HEK293 (cell line): Measurements from ENCODE around the gene KIF18B.

ENCODE experiments used
- BCL11B ChIP-seq: fragments of 450-650 bp; formaldehyde crosslinking; IDR thresholded peaks from 2 replicates; pipeline ENCODE4 v1.5.1; 2016; ENCODE audit warnings: low read depth, missing biosample characterization, missing genetic modification characterization
- HOXD13 ChIP-seq: sonication (generic); formaldehyde crosslinking; IDR thresholded peaks from 2 replicates; pipeline ENCODE4 v1.8.0; 2022; ENCODE audit warnings: missing genetic modification reagents, borderline replicate concordance
- KLF8 ChIP-seq: fragments of 450-650 bp; formaldehyde crosslinking; IDR thresholded peaks from 2 replicates; pipeline ENCODE4 v1.5.1; 2016; ENCODE audit warnings: missing biosample characterization, missing genetic modification characterization
- KLF9 ChIP-seq: fragments of 450-650 bp; formaldehyde crosslinking; IDR thresholded peaks from 2 replicates; pipeline ENCODE4 v1.5.1; 2016; ENCODE audit warnings: missing biosample characterization, missing genetic modification characterization, low read depth
- MYNN ChIP-seq: fragments of 450-650 bp; formaldehyde crosslinking; IDR thresholded peaks from 2 replicates; pipeline ENCODE4 v1.5.1; 2016; ENCODE audit warnings: missing biosample characterization, missing genetic modification characterization, borderline replicate concordance
- OSR2 ChIP-seq: fragments of 450-650 bp; formaldehyde crosslinking; IDR thresholded peaks from 2 replicates; pipeline ENCODE4 v1.5.1; 2016; ENCODE audit warnings: missing biosample characterization, missing genetic modification characterization
- RBAK ChIP-seq: fragments of 450-650 bp; formaldehyde crosslinking; IDR thresholded peaks from 2 replicates; pipeline ENCODE4 v1.5.1; 2016; ENCODE audit warnings: missing biosample characterization, missing genetic modification characterization
- REPIN1 ChIP-seq: fragments of 450-650 bp; formaldehyde crosslinking; IDR thresholded peaks from 2 replicates; pipeline ENCODE4 v1.5.1; 2017; ENCODE audit warnings: missing biosample characterization, missing genetic modification characterization, low read depth
- SCRT1 ChIP-seq: fragments of 450-650 bp; formaldehyde crosslinking; IDR thresholded peaks from 2 replicates; pipeline ENCODE4 v1.5.1; 2016; ENCODE audit warnings: missing biosample characterization, missing genetic modification characterization, borderline replicate concordance
- SP2 ChIP-seq: fragments of 450-650 bp; formaldehyde crosslinking; IDR thresholded peaks from 2 replicates; pipeline ENCODE4 v1.5.1; 2016; ENCODE audit warnings: missing biosample characterization, missing genetic modification characterization
- SP3 ChIP-seq: fragments of 450-650 bp; formaldehyde crosslinking; IDR thresholded peaks from 2 replicates; pipeline ENCODE4 v1.5.1; 2016; ENCODE audit warnings: missing biosample characterization, missing genetic modification characterization
- WT1 ChIP-seq: fragments of 450-650 bp; formaldehyde crosslinking; IDR thresholded peaks from 2 replicates; pipeline ENCODE4 v1.5.1; 2016; ENCODE audit warnings: missing biosample characterization, missing genetic modification characterization
- YY1 ChIP-seq: fragments of 450-650 bp; formaldehyde crosslinking; IDR thresholded peaks from 2 replicates; pipeline ENCODE4 v1.5.1; 2018; ENCODE audit warnings: missing biosample characterization, missing genetic modification characterization
- ZBTB20 ChIP-seq: fragments of 450-650 bp; formaldehyde crosslinking; IDR thresholded peaks from 2 replicates; pipeline ENCODE4 v1.5.1; 2016; ENCODE audit warnings: missing biosample characterization, missing genetic modification characterization
- ZBTB48 ChIP-seq: fragments of 450-650 bp; formaldehyde crosslinking; IDR thresholded peaks from 2 replicates; pipeline ENCODE4 v1.5.1; 2016; ENCODE audit warnings: missing biosample characterization, missing genetic modification characterization
- ZBTB8A ChIP-seq: fragments of 450-650 bp; formaldehyde crosslinking; IDR thresholded peaks from 2 replicates; pipeline ENCODE4 v1.5.1; 2016; ENCODE audit warnings: missing biosample characterization, missing genetic modification characterization
- ZFHX2 ChIP-seq: fragments of 450-650 bp; formaldehyde crosslinking; conservative IDR thresholded peaks from 2 replicates; pipeline ENCODE4 v1.5.1; 2016; ENCODE audit warnings: missing biosample characterization, missing genetic modification characterization
- ZNF10 ChIP-seq: fragments of 450-650 bp; formaldehyde crosslinking; IDR thresholded peaks from 2 replicates; pipeline ENCODE4 v1.5.1; 2017; ENCODE audit warnings: missing biosample characterization, missing genetic modification characterization
- ZNF211 ChIP-seq: fragments of 450-650 bp; formaldehyde crosslinking; IDR thresholded peaks from 2 replicates; pipeline ENCODE4 v1.5.1; 2016; ENCODE audit warnings: low read depth, missing biosample characterization, missing genetic modification characterization
- ZNF274 ChIP-seq, 2 experiments: fragments of 200-500 bp in 1 of 2; fragments of 450-650 bp in 1 of 2; sonication (Bioruptor generic) in 1 of 2; formaldehyde crosslinking in 1 of 2; IDR thresholded peaks; 2 replicates each; pipeline versions ENCODE4 v1.5.1 to v1.6.1; 2014 to 2016; ENCODE audit warnings: borderline replicate concordance in 1 of 2, inconsistent platforms in 1 of 2, low read length in 1 of 2, missing biosample characterization in 1 of 2, missing genetic modification characterization in 1 of 2
- ZNF341 ChIP-seq: fragments of 450-650 bp; formaldehyde crosslinking; IDR thresholded peaks from 2 replicates; pipeline ENCODE4; 2016; ENCODE audit warnings: low read depth, missing biosample characterization, missing genetic modification characterization
- ZNF391 ChIP-seq: fragments of 450-650 bp; formaldehyde crosslinking; IDR thresholded peaks from 2 replicates; pipeline ENCODE4 v1.5.1; 2016; ENCODE audit warnings: low read depth, missing biosample characterization, missing genetic modification characterization, borderline replicate concordance
- ZNF404 ChIP-seq: fragments of 450-650 bp; formaldehyde crosslinking; IDR thresholded peaks from 2 replicates; pipeline ENCODE4 v1.5.1; 2017; ENCODE audit warnings: missing biosample characterization, missing genetic modification characterization
- ZNF426 ChIP-seq: fragments of 450-650 bp; formaldehyde crosslinking; IDR thresholded peaks from 2 replicates; pipeline ENCODE4 v1.5.1; 2017; ENCODE audit warnings: missing biosample characterization, missing genetic modification characterization, mild to moderate bottlenecking, inconsistent platforms, moderate library complexity
- ZNF449 ChIP-seq: fragments of 450-650 bp; formaldehyde crosslinking; IDR thresholded peaks from 2 replicates; pipeline ENCODE4 v1.5.1; 2017; ENCODE audit warnings: missing biosample characterization, mild to moderate bottlenecking, missing genetic modification characterization, moderate library complexity
- ZNF555 ChIP-seq: fragments of 450-650 bp; formaldehyde crosslinking; conservative IDR thresholded peaks from 2 replicates; pipeline ENCODE4 v1.5.1; 2017; ENCODE audit warnings: missing biosample characterization, mild to moderate bottlenecking, missing genetic modification characterization, inconsistent platforms
- ZNF558 ChIP-seq: fragments of 450-650 bp; formaldehyde crosslinking; IDR thresholded peaks from 2 replicates; pipeline ENCODE4 v1.5.1; 2016; ENCODE audit warnings: missing biosample characterization, missing genetic modification characterization
- ZNF621 ChIP-seq: fragments of 450-650 bp; formaldehyde crosslinking; IDR thresholded peaks from 2 replicates; pipeline ENCODE4 v1.5.1; 2017; ENCODE audit warnings: missing biosample characterization, missing genetic modification characterization
- ZNF626 ChIP-seq: fragments of 450-650 bp; sonication (Bioruptor Pico); formaldehyde crosslinking; IDR thresholded peaks from 2 replicates; pipeline ENCODE4 v1.5.1; 2018; ENCODE audit warnings: missing biosample characterization, missing genetic modification characterization, inconsistent platforms
- ZNF629 ChIP-seq: fragments of 450-650 bp; formaldehyde crosslinking; IDR thresholded peaks from 2 replicates; pipeline ENCODE4 v1.5.1; 2017; ENCODE audit warnings: missing biosample characterization, missing genetic modification characterization
- ZNF654 ChIP-seq: fragments of 450-650 bp; formaldehyde crosslinking; IDR thresholded peaks from 2 replicates; pipeline ENCODE4 v1.5.1; 2016; ENCODE audit warnings: low read depth, missing biosample characterization, missing genetic modification characterization
- ZNF658 ChIP-seq: fragments of 450-650 bp; formaldehyde crosslinking; IDR thresholded peaks from 2 replicates; pipeline ENCODE4; 2016; ENCODE audit warnings: missing biosample characterization, missing genetic modification characterization
- ZNF701 ChIP-seq: fragments of 450-650 bp; formaldehyde crosslinking; IDR thresholded peaks from 2 replicates; pipeline ENCODE4 v1.5.1; 2016; ENCODE audit warnings: missing biosample characterization, missing genetic modification characterization
- ZNF76 ChIP-seq: fragments of 450-650 bp; formaldehyde crosslinking; IDR thresholded peaks from 2 replicates; pipeline ENCODE4; 2016; ENCODE audit warnings: low read depth, missing biosample characterization, missing genetic modification characterization, borderline replicate concordance
- ZNF830 ChIP-seq: fragments of 450-650 bp; IDR thresholded peaks from 2 replicates; pipeline ENCODE4 v1.5.0; 2018; ENCODE audit warnings: missing biosample characterization, missing genetic modification characterization, low read depth, mild to moderate bottlenecking, moderate library complexity
- ZSCAN16 ChIP-seq: fragments of 450-650 bp; formaldehyde crosslinking; IDR thresholded peaks from 2 replicates; pipeline ENCODE4 v1.5.1; 2016; ENCODE audit warnings: missing biosample characterization, missing genetic modification characterization
- ZSCAN23 ChIP-seq: fragments of 450-650 bp; formaldehyde crosslinking; IDR thresholded peaks from 2 replicates; pipeline ENCODE4 v1.5.1; 2016; ENCODE audit warnings: missing biosample characterization, missing genetic modification characterization
- TF ChIP-seq, protein P1 (sequence below): fragments of 450-650 bp; formaldehyde crosslinking; IDR thresholded peaks from 2 replicates; pipeline ENCODE4 v1.5.1; 2016; ENCODE audit warnings: missing biosample characterization, missing genetic modification characterization
- TF ChIP-seq, protein P2 (sequence below): fragments of 450-650 bp; formaldehyde crosslinking; IDR thresholded peaks from 2 replicates; pipeline ENCODE4 v1.5.1; 2016; ENCODE audit warnings: missing biosample characterization, missing genetic modification characterization

The KIF18B gene

GRCh38 chr17:44968225-44969143, 20.9 kb upstream of the KIF18B start, which contains the start of gene C1QL1 (continued):
- no peak for TF ChIP-seq ZNF654 (tag by site-specific recombination)
- TF ChIP-seq SP2: peak; percentile 69
- TF ChIP-seq REPIN1 (tag by site-specific recombination): no peak
- TF ChIP-seq ZBTB48 (tag by site-specific recombination): no peak
- no peak for TF ChIP-seq ZSCAN23 (tag by site-specific recombination)
- TF ChIP-seq ZNF211: no peak
- no peak for TF ChIP-seq MYNN
- TF ChIP-seq ZBTB8A (tag by site-specific recombination): peak; percentile 44
- TF ChIP-seq ZNF76: no peak
- no peak for TF ChIP-seq ZNF449 (tag by site-specific recombination)
- TF ChIP-seq ZBTB20 (tag by site-specific recombination): no peak
- no peak for TF ChIP-seq ZNF10 (tag by site-specific recombination)
- TF ChIP-seq KLF9: peak; percentile 95
- TF ChIP-seq ZNF274 (IDR thresholded peaks at IDR 0.05; ENCODE audit: low read length): no peak
- TF ChIP-seq ZNF274 (tag by site-specific recombination; IDR thresholded peaks at IDR 0.05; ENCODE audit: borderline replicate concordance): no peak
- TF ChIP-seq OSR2 (tag by site-specific recombination): no peak
- TF ChIP-seq ZNF555 (tag by site-specific recombination): no peak
- no peak for TF ChIP-seq ZNF621 (tag by site-specific recombination)
- no peak for TF ChIP-seq ZFHX2 (tag by site-specific recombination)
- TF ChIP-seq WT1 (tag by site-specific recombination): no peak
- TF ChIP-seq, protein P1, sequence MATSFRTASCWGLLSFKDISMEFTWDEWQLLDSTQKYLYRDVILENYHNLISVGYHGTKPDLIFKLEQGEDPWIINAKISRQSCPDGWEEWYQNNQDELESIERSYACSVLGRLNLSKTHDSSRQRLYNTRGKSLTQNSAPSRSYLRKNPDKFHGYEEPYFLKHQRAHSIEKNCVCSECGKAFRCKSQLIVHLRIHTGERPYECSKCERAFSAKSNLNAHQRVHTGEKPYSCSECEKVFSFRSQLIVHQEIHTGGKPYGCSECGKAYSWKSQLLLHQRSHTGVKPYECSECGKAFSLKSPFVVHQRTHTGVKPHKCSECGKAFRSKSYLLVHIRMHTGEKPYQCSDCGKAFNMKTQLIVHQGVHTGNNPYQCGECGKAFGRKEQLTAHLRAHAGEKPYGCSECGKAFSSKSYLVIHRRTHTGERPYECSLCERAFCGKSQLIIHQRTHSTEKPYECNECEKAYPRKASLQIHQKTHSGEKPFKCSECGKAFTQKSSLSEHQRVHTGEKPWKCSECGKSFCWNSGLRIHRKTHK: no peak
- TF ChIP-seq ZNF558 (tag by site-specific recombination): no peak
- TF ChIP-seq ZNF658: no peak
- TF ChIP-seq ZNF626 (tag by site-specific recombination): no peak
- TF ChIP-seq YY1 (tag by site-specific recombination): no peak
- peak; percentile 75; the same call in 1 of the 2 replicates for TF ChIP-seq KLF8
- TF ChIP-seq ZNF701 (tag by site-specific recombination): no peak
- no peak for TF ChIP-seq ZNF426 (tag by site-specific recombination)
- TF ChIP-seq SP3 (tag by site-specific recombination): peak; percentile 83
- TF ChIP-seq ZNF391 (tag by site-specific recombination): no peak; the same call in 1 of the 2 replicates
- TF ChIP-seq ZNF404 (tag by site-specific recombination): no peak
- no peak for TF ChIP-seq ZNF830 (tag by site-specific recombination)
- no peak; the same call in 1 of the 2 replicates for TF ChIP-seq BCL11B (tag by site-specific recombination)
- TF ChIP-seq ZNF341 (tag by site-specific recombination): no peak
- TF ChIP-seq ZSCAN16: no peak
- no peak for TF ChIP-seq HOXD13 (CRISPR knock-in tag)
- no peak for TF ChIP-seq SCRT1 (tag by site-specific recombination)
- TF ChIP-seq ZNF629 (tag by site-specific recombination): no peak
- TF ChIP-seq RBAK (tag by site-specific recombination): no peak
- TF ChIP-seq, protein P2, sequence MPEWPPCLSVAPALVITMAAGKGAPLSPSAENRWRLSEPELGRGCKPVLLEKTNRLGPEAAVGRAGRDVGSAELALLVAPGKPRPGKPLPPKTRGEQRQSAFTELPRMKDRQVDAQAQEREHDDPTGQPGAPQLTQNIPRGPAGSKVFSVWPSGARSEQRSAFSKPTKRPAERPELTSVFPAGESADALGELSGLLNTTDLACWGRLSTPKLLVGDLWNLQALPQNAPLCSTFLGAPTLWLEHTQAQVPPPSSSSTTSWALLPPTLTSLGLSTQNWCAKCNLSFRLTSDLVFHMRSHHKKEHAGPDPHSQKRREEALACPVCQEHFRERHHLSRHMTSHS (tag by site-specific recombination): no peak
